ENCODE results near the gene CSKMT.
"Not testable (repeated sequence)": the region's sequence is repeated elsewhere in the genome, so short reads cannot be mapped to it uniquely, and the experiment has no call there.

Gene CSKMT

GRCh38 chr11:62656796-62657429 lies 8.2 kb upstream of the CSKMT start:
- no peak for DNase-seq (ENCODE audit: low spot score)

- DNase-seq (ENCODE audit: low spot score) = peak; percentile 54
Measured at GRCh38 chr11:62664405-62665074, 572 bp upstream of the CSKMT start.

- peak; percentile 75 for DNase-seq (ENCODE audit: low spot score)
Measured at GRCh38 chr11:62665599-62666258, 617 bp downstream of the CSKMT start.

GRCh38 chr11:62666259-62666926 lies 1.3 kb downstream of the CSKMT start:
- DNase-seq (ENCODE audit: low spot score) = no peak

- no peak for DNase-seq (ENCODE audit: low spot score)
Measured at GRCh38 chr11:62667460-62667859, 2.3 kb downstream of the CSKMT start.

- DNase-seq (ENCODE audit: low spot score) = no peak
Measured at GRCh38 chr11:62669420-62670161, 4.5 kb downstream of the CSKMT start.

- DNase-seq (ENCODE audit: low spot score) = no peak
Measured at GRCh38 chr11:62671236-62671607, 6.1 kb downstream of the CSKMT start.

- DNase-seq (ENCODE audit: low spot score) = peak; percentile 84
Measured at GRCh38 chr11:62671608-62672389, 6.7 kb downstream of the CSKMT start, which contains the start of the genes LBHD1 and UQCC3. Gene LBHD1 (minus strand): TSS chr11:62672267. CDS start chr11:62670031, 2,236 bp downstream. Gene UQCC3 (plus strand): TSS chr11:62671673. CDS start chr11:62671746, 73 bp downstream.

GRCh38 chr11:62673196-62673525 lies 8.0 kb downstream of the CSKMT start:
- no peak for DNase-seq (ENCODE audit: low spot score)

- DNase-seq (ENCODE audit: low spot score) = not testable (repeated sequence)
Measured at GRCh38 chr11:62675415-62675814, 10.3 kb downstream of the CSKMT start.

GRCh38 chr11:62676698-62677097 lies 11.6 kb downstream of the CSKMT start:
- no peak for DNase-seq (ENCODE audit: low spot score)

- no peak for DNase-seq (ENCODE audit: low spot score)
Measured at GRCh38 chr11:62677156-62677555, 12.0 kb downstream of the CSKMT start.

- DNase-seq (ENCODE audit: low spot score) = no peak
Measured at GRCh38 chr11:62677714-62678113, 12.6 kb downstream of the CSKMT start.

- no peak for DNase-seq (ENCODE audit: low spot score)
Measured at GRCh38 chr11:62678433-62678769, 13.3 kb downstream of the CSKMT start.

- peak; percentile 86 for DNase-seq (ENCODE audit: low spot score)
Measured at GRCh38 chr11:62678770-62679696, 13.9 kb downstream of the CSKMT start, which contains the start of gene UBXN1. Gene UBXN1 (minus strand): TSS chr11:62679073. CDS start chr11:62678923, 150 bp downstream.

GRCh38 chr11:62680825-62681240 lies 15.7 kb downstream of the CSKMT start:
- DNase-seq (ENCODE audit: low spot score) = peak; percentile 57

GRCh38 chr11:62682518-62682917 lies 17.4 kb downstream of the CSKMT start:
- no peak for DNase-seq (ENCODE audit: low spot score)

- DNase-seq (ENCODE audit: low spot score) = no peak
Measured at GRCh38 chr11:62687508-62688396, 22.6 kb downstream of the CSKMT start.

- DNase-seq (ENCODE audit: low spot score) = no peak
Measured at GRCh38 chr11:62688491-62688890, 23.4 kb downstream of the CSKMT start.

Measured in CD4-positive, alpha-beta T cell treated with Interleukin-2 at 100 ng/mL for 4 hours (primary cell).